HuH-7 (cell line): ENCODE results near the gene PRKAG1.

ENCODE experiments used
- DNase-seq: peaks from one replicate; pipeline ENCODE4 v3.0.0; 2011; ENCODE audit warnings: low spot score

Gene PRKAG1

DNA sequence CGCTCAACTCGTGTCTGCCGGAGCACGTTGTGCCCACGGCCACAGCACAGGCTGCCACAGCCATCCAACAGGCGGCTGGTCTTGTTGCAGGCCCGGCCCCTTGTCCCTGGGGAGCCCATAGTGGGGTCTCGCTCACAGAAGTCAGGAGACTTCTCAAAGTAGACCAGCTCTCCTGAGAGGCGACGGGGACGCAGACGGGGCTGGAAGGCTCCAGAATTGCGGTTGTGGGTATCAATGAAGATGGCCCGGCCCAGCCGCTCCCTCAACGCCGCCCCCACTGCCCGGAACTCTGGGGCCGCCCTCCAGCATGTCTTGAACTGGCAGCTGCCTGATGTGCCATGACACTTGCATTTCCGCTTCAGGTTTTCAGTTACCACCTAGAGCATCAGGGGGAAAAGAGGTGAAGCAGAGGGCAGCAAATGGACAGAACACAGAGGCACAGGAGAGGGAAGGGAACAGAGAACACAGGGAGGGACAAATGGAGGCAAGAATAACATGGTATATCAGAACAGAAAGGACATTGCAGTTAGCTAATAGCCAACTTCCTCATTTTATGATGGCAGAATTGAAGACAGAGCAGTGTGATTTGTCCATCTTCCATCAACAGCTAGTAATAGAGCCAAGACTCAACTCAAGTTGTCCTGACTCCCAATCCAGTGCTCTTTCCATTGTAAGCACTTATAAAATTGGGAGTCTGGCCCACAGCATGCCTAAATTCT, 52.2 kb downstream of the PRKAG1 start:
- DNase-seq = no peak

DNA sequence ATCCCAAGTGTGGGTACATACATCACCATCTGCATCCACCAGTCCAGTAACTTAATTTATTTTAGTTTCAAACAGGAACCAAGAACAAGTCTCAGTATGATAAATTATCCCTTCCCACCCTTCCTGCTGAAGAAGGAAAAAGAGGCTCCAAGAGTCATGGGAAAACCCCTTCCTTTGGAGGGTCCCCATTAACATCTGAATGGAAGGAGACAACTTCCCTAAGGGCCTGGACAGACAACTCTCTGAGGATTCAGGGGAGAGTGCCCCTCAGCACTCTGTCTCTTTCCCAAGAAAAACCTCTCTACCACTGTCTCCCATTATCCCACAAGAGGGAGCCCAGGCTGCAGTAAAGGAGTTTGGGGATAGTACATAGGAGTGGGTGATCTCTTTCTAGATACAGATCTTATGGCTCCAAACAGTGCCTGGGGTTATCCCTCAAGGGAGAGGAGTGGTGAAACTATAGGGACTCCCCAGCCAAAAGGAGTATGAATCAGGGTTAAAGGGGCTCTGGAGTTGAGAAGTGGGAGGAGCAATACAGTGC, 53.2 kb downstream of the PRKAG1 start:
- peak; percentile 62 for DNase-seq

DNA sequence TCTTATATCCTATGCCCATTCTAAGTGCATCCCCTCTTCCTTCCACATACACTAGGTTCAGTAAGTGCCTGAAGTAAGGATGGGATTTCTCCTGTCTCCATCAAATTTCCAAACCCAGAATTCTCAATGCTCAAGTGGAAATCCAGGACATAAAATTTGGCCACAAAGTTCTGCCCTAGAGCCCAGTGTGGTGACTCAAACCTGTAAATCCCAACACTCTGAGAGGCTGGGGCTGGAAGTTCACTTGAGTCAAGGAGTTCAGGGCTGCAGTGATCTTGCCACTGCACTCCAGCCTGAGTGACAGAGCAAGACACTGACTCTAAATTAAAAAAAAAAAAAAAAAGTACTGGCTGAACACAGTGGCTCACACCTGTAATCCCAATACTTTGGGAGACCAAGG, 56.8 kb downstream of the PRKAG1 start:
- DNase-seq = no peak

DNA sequence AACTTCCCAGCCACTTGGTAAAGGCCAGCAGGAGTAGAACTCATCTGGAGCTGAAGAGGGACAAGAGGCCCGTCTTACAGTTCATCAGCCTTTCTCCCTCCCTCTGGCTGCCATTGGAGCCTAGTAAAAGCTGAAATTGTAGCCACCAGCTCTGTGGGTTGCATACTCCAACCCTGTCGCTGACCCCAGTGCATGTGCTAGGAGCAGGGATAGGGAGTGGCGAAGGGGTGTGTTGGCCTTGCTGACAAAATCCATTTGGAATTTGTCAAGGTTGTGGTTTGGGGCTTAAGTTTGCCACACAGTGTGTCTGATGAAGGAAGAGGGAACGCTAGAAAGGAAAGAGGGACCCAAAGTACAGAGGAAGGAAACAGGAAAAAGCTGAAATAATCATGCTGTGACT, 57.2 kb downstream of the PRKAG1 start:
- no peak for DNase-seq

DNA sequence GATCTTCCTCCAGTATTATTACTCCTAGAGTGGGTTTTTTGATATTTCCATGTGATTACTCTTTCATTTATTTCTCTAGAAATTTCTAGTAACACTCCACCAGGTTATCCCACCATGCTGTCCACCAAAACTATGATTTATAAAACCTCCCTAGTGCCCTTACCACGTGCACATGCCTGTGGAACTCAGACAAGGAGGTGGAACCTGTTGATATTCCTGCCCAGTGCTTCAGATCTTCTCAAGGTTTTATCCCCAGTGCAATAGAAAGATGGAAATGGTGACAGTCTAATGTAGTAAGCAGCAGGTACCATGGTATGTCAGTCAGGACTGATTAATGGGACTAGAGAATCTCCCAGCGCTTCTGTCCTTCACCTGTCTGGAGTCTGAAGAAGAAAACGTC, 57.7 kb downstream of the PRKAG1 start:
- no peak for DNase-seq

DNA sequence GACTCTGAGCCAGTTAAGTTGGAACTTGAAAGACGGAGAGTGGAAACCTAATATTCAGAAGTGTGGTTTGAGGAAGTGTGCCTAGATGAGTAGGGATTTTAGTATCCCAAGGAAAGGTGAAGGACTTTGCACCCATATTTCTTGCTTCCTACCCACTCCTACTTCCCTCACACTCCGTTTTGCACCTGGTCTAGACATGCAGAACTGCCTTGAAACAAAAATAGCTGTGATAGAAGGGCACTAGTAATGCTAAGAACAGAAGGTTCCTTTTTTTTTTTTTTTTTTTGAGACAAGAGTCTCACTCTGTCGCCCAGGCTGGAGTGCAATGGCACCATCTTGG, 60.6 kb downstream of the PRKAG1 start:
- DNase-seq = no peak

DNA sequence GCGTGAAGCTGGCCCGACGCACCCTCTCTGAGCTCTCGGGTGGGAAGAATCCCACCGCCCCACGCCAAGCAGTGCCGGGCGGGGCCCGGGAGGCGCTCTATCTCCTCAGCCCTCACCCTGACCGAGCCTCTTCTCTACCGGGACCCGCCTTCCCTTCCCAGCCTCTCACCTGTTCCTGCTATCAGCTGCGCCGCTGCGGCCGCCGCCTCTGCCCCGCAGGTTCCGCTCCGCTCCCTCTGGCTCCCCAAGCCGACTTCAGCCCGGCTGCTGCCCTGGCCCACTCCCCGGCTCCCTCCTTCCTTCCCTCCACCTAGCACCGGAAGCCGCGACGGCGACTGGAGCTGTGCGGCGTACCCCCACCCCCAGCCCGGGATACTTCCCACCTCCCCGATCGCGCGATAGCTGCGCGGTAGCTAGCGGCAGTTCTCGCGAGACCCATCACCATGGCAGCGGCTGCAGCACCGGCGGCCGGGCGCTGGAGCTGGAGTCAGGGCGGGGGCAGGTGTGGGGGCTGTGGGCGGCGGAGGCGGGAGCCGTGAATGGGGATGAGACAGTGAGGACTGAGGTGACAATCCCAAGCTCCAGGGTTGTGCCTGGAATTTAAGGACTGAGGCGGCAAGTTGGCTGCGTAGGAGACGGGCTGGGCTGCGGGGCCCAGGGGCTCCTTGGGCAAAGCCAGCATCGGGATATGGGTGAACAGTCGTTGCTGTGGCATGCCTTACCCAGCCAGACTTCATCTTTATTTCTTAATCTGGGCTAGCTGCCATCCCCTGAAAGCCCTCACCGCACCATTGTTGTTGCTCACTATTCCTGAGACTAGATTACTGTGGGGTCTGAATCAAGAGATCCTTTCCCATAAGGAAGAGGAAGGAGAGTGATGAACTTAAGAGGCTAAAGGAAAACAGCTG, 61.2 kb downstream of the PRKAG1 start, which contains the start of gene ARF3:
ARF3 (minus strand) TSS at position 347 of the 908 bp plus-strand sequence. CDS start 16,392 bp downstream, outside the sequence.
- peak; percentile 98 for DNase-seq

DNA sequence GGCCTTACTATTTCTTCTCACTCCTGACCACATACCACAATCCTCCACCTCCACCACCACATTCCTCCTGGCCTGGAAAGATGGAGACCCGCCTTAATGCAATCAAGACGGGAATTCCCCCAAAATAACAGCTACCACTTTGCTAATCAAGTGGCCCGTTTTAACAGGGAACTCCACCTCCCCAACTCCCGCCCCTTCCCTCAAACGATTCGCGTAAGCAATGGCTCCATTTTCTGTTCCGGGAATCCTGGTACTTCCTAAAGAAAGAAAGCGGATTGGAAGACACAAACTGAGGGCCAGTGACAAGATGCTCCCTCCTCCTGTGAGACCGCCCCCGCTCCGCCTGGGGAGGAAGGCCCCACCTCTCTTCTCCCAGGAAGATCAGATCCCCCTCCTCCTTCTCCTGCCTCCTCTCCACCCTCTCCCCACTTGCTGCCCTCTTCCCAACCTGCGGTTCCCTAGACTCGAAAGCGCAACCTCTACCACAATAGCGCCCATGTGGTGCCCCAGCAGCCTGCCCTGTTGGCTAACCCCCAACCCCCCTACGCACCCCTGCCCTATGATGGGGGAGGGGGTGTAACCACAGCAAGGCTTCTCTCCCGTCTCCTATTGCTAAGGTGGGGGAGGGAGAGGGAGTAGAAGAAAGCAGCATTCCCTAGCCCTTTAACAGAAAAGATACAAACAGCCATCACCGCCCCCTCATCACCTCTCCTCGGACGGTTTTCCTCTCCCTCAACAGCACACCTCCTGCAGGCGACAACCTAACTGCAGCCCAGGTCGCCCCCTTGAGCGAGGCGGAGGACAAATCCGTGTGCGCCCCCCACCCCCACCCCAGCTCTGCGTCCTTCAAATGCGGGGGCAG, 62.1 kb downstream of the PRKAG1 start:
- DNase-seq = peak; percentile 76

DNA sequence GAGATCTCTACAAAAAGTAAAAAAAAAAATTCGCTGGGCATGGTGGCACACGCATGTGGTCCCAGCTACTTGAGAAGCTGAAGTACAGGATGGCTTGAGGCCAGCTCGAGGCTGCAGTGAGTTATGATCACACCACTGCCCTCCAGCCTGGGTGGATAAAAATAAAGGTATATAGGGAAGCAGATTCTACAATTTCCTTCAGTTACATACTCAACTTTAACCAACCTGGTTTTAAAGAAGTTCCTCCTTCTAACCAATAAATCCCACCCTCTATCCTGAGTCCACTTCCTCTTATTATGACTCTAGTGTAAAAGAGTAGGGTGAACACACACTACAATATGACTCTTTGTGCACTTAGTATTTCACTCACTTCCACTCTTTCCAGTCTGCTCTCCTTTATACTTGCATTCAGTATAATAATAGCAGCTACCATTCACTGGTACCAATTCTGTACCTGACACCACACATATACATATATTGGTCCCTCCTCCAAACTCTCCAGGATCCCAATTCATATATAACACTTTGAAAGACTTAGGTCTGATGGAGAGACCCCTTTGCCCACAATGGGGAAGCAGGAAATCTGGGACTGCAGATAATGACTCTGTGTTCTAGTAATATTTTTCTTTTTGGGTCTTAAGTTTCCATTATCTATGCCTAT, 63.6 kb downstream of the PRKAG1 start:
- no peak for DNase-seq

DNA sequence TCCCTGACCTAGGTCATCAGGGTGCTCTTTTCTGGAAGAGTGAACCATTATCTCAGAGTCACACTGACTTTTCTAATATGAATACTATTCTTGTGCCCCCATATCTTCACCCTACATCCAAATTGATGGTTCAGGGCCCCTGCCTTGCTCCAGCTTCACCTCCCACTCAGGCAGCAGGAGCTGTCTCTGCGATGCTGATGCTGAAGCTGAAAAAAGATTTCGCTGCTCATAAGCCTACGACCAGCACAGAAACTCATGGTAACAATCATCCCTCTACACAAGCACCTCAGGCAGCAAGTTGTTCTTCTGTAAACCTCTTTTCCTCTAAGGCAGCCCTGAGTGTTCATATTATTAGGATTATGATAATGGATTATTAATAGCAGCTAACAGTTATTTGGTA, 64.5 kb downstream of the PRKAG1 start:
- DNase-seq = no peak

DNA sequence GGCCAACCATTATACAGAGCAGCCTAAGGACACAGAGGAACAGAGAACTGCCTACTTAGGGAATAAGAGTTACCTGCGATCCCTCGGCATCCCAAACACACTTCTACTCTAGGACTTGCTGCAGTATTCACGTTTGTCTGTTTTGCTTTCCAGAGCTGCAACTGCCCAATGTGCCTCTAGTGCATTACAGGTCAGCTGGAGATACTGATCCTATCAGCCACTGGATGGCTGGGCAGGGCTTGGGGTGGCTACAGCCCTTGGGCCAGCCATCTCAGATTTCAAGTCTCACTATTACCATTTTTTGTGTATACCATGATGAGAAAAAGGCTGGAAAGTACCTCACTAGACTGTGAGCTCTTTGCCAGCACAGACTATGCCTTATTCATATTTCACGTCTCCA, 65.9 kb downstream of the PRKAG1 start:
- DNase-seq = no peak
